ENCODE data around the gene OR6N1.

OR6N1 gene

GRCh38 chr1:158771950-158772866, at the start of gene OR6N1:
Gene OR6N1 (minus strand): TSS chr1:158772195. CDS start chr1:158766682, 5,513 bp downstream.
- no peak for FAIRE-seq

GRCh38 chr1:158821723-158822122, 49.7 kb upstream of the OR6N1 start:
- FAIRE-seq = no peak

- FAIRE-seq = peak; percentile 80
Measured at GRCh38 chr1:158819461-158820443, 47.8 kb upstream of the OR6N1 start.

- no peak for FAIRE-seq
Measured at GRCh38 chr1:158818975-158819431, 47.0 kb upstream of the OR6N1 start.

GRCh38 chr1:158818560-158818959, 46.6 kb upstream of the OR6N1 start:
- FAIRE-seq = no peak

GRCh38 chr1:158814970-158815369, 43.0 kb upstream of the OR6N1 start:
- FAIRE-seq = no peak

- no peak for FAIRE-seq
Measured at GRCh38 chr1:158813164-158813563, 41.2 kb upstream of the OR6N1 start.

GRCh38 chr1:158812336-158812735, 40.3 kb upstream of the OR6N1 start:
- no peak for FAIRE-seq

- FAIRE-seq = no peak
Measured at GRCh38 chr1:158810311-158810710, 38.3 kb upstream of the OR6N1 start.

GRCh38 chr1:158809862-158810261, 37.9 kb upstream of the OR6N1 start:
- no peak for FAIRE-seq

GRCh38 chr1:158809256-158809655, 37.3 kb upstream of the OR6N1 start:
- FAIRE-seq = no peak

GRCh38 chr1:158806916-158807536, 35.0 kb upstream of the OR6N1 start:
- FAIRE-seq = no peak

GRCh38 chr1:158803678-158804077, 31.7 kb upstream of the OR6N1 start:
- no peak for FAIRE-seq

GRCh38 chr1:158801396-158801795, 29.4 kb upstream of the OR6N1 start:
- FAIRE-seq = no peak

GRCh38 chr1:158800526-158800925, 28.5 kb upstream of the OR6N1 start:
- no peak for FAIRE-seq

- FAIRE-seq = no peak
Measured at GRCh38 chr1:158799689-158800088, 27.7 kb upstream of the OR6N1 start.

GRCh38 chr1:158798531-158798930, 26.5 kb upstream of the OR6N1 start:
- no peak for FAIRE-seq

- no peak for FAIRE-seq
Measured at GRCh38 chr1:158794247-158794646, 22.3 kb upstream of the OR6N1 start.

GRCh38 chr1:158793604-158794003, 21.6 kb upstream of the OR6N1 start:
- no peak for FAIRE-seq

- FAIRE-seq = no peak
Measured at GRCh38 chr1:158781104-158781503, 9.1 kb upstream of the OR6N1 start, which contains the start of gene OR6N2. Gene OR6N2 (minus strand): TSS chr1:158781204. CDS start chr1:158777635, 3,569 bp downstream.

- no peak for FAIRE-seq
Measured at GRCh38 chr1:158754420-158754819, 17.6 kb downstream of the OR6N1 start, which contains the start of gene OR6K6. Gene OR6K6 (plus strand): TSS chr1:158754720. CDS start chr1:158754888, 168 bp downstream.

GRCh38 chr1:158752155-158752712, 19.8 kb downstream of the OR6N1 start:
- FAIRE-seq = no peak
